A673 (cell line): Measurements from ENCODE around the gene TBXAS1.

Experiments
- CTCF ChIP-seq: fragments of 300-800, 200-600 bp; sonication (generic); conservative IDR thresholded peaks from 2 replicates; pipeline ENCODE4 v1.5.1; 2017; ENCODE audit warnings: low read depth, mild to moderate bottlenecking, antibody characterized with exemption, low read length, moderate library complexity, mixed read lengths
- EZH2 ChIP-seq: fragments of 200-600 bp; sonication (generic); IDR thresholded peaks from 2 replicates; pipeline ENCODE4 v1.6.1; 2017; ENCODE audit warnings: borderline replicate concordance, low read depth, mild to moderate bottlenecking, mixed read lengths, antibody characterized with exemption, low read length; ENCODE audit not compliant: poor library complexity, severe bottlenecking

- TF ChIP-seq CTCF (no peak), EZH2 (no peak)
Measured at GRCh38 chr7:140054751-140055150, 225.7 kb downstream of the TBXAS1 start.
